HG03064 (cell line): ENCODE results near the gene NCOA7.
"Not testable (repeated sequence)": the region's sequence is repeated elsewhere in the genome, so short reads cannot be mapped to it uniquely, and the experiment has no call there.

Experiments
- ATAC-seq: cut with Tn5 transposase; IDR thresholded peaks from one replicate; pipeline ENCODE4 v1.9.1; 2021; ENCODE audit warnings: low read depth; ENCODE audit not compliant: unreplicated experiment

NCOA7 gene

GRCh38 chr6:125835221-125835744, 44.5 kb downstream of the NCOA7 start:
- no peak for ATAC-seq

GRCh38 chr6:125836466-125836865, 45.7 kb downstream of the NCOA7 start:
- no peak for ATAC-seq

GRCh38 chr6:125839471-125839870, 48.7 kb downstream of the NCOA7 start:
- ATAC-seq = no peak

- ATAC-seq = no peak
Measured at GRCh38 chr6:125839879-125840278, 49.1 kb downstream of the NCOA7 start.

- no peak for ATAC-seq
Measured at GRCh38 chr6:125841356-125842090, 50.8 kb downstream of the NCOA7 start.

GRCh38 chr6:125842091-125842626, 51.4 kb downstream of the NCOA7 start:
- ATAC-seq = no peak

- no peak for ATAC-seq
Measured at GRCh38 chr6:125843593-125843992, 52.8 kb downstream of the NCOA7 start.

GRCh38 chr6:125844989-125845388, 54.2 kb downstream of the NCOA7 start:
- ATAC-seq = no peak

- no peak for ATAC-seq
Measured at GRCh38 chr6:125846292-125847024, 55.7 kb downstream of the NCOA7 start.

- not testable (repeated sequence) for ATAC-seq
Measured at GRCh38 chr6:125848286-125848685, 57.5 kb downstream of the NCOA7 start.

GRCh38 chr6:125850361-125850760, 59.6 kb downstream of the NCOA7 start:
- ATAC-seq = no peak

- ATAC-seq = no peak
Measured at GRCh38 chr6:125852587-125852986, 61.8 kb downstream of the NCOA7 start.

GRCh38 chr6:125853168-125853567, 62.4 kb downstream of the NCOA7 start:
- no peak for ATAC-seq

- ATAC-seq = no peak
Measured at GRCh38 chr6:125853756-125854155, 63.0 kb downstream of the NCOA7 start.

GRCh38 chr6:125854355-125854754, 63.6 kb downstream of the NCOA7 start:
- ATAC-seq = no peak

- ATAC-seq = no peak
Measured at GRCh38 chr6:125855783-125856182, 65.0 kb downstream of the NCOA7 start.

- ATAC-seq = no peak
Measured at GRCh38 chr6:125857846-125858245, 67.1 kb downstream of the NCOA7 start.

- no peak for ATAC-seq
Measured at GRCh38 chr6:125858427-125859320, 67.9 kb downstream of the NCOA7 start.

- ATAC-seq = no peak
Measured at GRCh38 chr6:125859727-125860126, 69.0 kb downstream of the NCOA7 start.

GRCh38 chr6:125863023-125863422, 72.3 kb downstream of the NCOA7 start:
- ATAC-seq = no peak

GRCh38 chr6:125865015-125865414, 74.3 kb downstream of the NCOA7 start:
- no peak for ATAC-seq
